A673 (cell line): ENCODE results near the gene COQ8B. TPM values are rescaled to one million over a fixed set of nuclear protein-coding genes. Genes with fewer than 3 reads are reported as not detected.

Experiments used
- BruUV-seq: library from RNA; stranded (reverse); fragments of 400-500 nt; replicated peaks from 2 replicates; lab custom pipeline; 2021; lab: Mats Ljungman, UMichigan
- CTCF ChIA-PET: fragments of 300-600 bp; sonication (Branson Sonifier 250); formaldehyde crosslinking; loops from one replicate; lab custom pipeline; 2022; ENCODE audit warnings: antibody characterized with exemption; lab: Charles Lee
- POLR2A ChIA-PET: fragments of 300-600 bp; sonication (Branson Sonifier 250); formaldehyde crosslinking; loops from one replicate; lab custom pipeline; 2022; ENCODE audit warnings: antibody characterized with exemption; ENCODE audit not compliant: low non-redundant PET; lab: Charles Lee
- DNase-seq: peaks from one replicate; pipeline ENCODE4 v3.0.0-alpha.2; 2015; ENCODE audit warnings: low spot score
- H3K27ac ChIP-seq: fragments of 200-600 bp; sonication (generic); 2 replicates; pipeline ENCODE4 v1.5.1; 2016; ENCODE audit warnings: mixed run types, low read depth, mild to moderate bottlenecking, mixed read lengths, antibody characterized with exemption, low read length; ENCODE audit not compliant: poor library complexity, severe bottlenecking
- H3K27me3 ChIP-seq: fragments of 200-600 bp; sonication (generic); replicated peaks from 2 replicates; pipeline ENCODE4 v1.6.1; 2017; ENCODE audit warnings: mixed run types, low read depth, mild to moderate bottlenecking, mixed read lengths, antibody characterized with exemption, low read length; ENCODE audit not compliant: insufficient read depth, poor library complexity
- H3K36me3 ChIP-seq: fragments of 200-600 bp; sonication (generic); 2 replicates; pipeline ENCODE4 v1.6.1; 2016; ENCODE audit warnings: mixed run types, mild to moderate bottlenecking, mixed read lengths, antibody characterized with exemption, low read length; ENCODE audit not compliant: insufficient read depth, poor library complexity, severe bottlenecking
- H3K4me1 ChIP-seq: fragments of 200-600 bp; sonication (generic); 2 replicates; pipeline ENCODE4 v1.6.1; 2017; ENCODE audit warnings: mixed run types, mild to moderate bottlenecking, mixed read lengths, antibody characterized with exemption, low read length; ENCODE audit not compliant: insufficient read depth, poor library complexity, severe bottlenecking
- H3K4me3 ChIP-seq: fragments of 200-600 bp; sonication (generic); 2 replicates; pipeline ENCODE4 v1.5.1; 2016; ENCODE audit warnings: low read depth, mixed run types, mild to moderate bottlenecking, mixed read lengths, low read length; ENCODE audit not compliant: poor library complexity, severe bottlenecking
- H3K9me3 ChIP-seq: fragments of 200-600 bp; sonication (generic); 2 replicates; pipeline ENCODE4 v1.6.1; 2016; ENCODE audit warnings: mixed run types, low read depth, mild to moderate bottlenecking, mixed read lengths, antibody characterized with exemption, low read length; ENCODE audit not compliant: poor library complexity, severe bottlenecking
- EZH2 ChIP-seq: fragments of 200-600 bp; sonication (generic); IDR thresholded peaks from 2 replicates; pipeline ENCODE4 v1.6.1; 2017; ENCODE audit warnings: borderline replicate concordance, low read depth, mild to moderate bottlenecking, mixed read lengths, antibody characterized with exemption, low read length; ENCODE audit not compliant: poor library complexity, severe bottlenecking
- intact Hi-C: fragments of 100-400 bp; cut with micrococcal nuclease; formaldehyde crosslinking; loops from one replicate; pipeline ENCODE4 v1.10.0; 2022; ENCODE audit not compliant: unreplicated experiment
- total RNA-seq: library from RNA; stranded (reverse); gene quantifications from 2 replicates; pipeline ENCODE4 v1.2.3, GENCODE V29; 2021
- TF ChIP-seq, protein P1 (sequence below): fragments of 300-800, 200-600 bp; sonication (generic); conservative IDR thresholded peaks from 2 replicates; pipeline ENCODE4 v1.5.1; 2017; ENCODE audit warnings: low read depth, mild to moderate bottlenecking, antibody characterized with exemption, low read length, moderate library complexity, mixed read lengths

COQ8B gene
- total RNA-seq, 1 experiment from 2014 or later, result 34.1 TPM

DNA sequence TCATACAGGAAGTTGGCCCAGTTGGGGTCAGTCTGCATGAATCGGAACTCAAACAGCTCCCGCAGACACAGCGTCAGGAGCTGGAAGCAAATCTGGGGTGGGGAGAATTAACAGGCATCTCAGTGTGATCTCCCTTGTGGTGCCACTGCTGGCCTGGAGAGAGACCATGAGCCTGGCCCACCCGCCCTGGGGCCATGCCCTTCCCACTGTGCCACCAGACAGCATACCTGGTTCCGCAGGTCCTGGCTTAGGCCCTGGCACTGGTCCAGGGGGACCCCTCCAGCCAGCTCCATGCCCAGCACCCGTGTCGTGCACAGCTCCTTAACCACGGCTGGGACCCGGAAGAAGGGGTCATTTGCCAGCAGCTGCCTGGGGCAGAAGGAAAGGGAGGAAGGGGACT, 16.6 kb downstream of the COQ8B start:
- Histone ChIP-seq H3K9me3 (no peaks in the 10 kb centered on the region), H3K4me3 (no peak overlapping the region), H3K27ac (no peak overlapping the region), H3K36me3 (peaks cover 17% of the 10 kb centered on the region), H3K27me3 (no peaks in the 10 kb centered on the region), H3K4me1 (no peaks in the 10 kb centered on the region)
- ChIA-PET POLR2A (no interaction called here), CTCF (interaction anchor here (0.7 kb wide), 1 partner anchor 9 kb away, joined by 5 read pairs; no protein-coding TSS in a partner anchor)
- intact Hi-C loops, result no loop called here
- TF ChIP-seq, protein P1, sequence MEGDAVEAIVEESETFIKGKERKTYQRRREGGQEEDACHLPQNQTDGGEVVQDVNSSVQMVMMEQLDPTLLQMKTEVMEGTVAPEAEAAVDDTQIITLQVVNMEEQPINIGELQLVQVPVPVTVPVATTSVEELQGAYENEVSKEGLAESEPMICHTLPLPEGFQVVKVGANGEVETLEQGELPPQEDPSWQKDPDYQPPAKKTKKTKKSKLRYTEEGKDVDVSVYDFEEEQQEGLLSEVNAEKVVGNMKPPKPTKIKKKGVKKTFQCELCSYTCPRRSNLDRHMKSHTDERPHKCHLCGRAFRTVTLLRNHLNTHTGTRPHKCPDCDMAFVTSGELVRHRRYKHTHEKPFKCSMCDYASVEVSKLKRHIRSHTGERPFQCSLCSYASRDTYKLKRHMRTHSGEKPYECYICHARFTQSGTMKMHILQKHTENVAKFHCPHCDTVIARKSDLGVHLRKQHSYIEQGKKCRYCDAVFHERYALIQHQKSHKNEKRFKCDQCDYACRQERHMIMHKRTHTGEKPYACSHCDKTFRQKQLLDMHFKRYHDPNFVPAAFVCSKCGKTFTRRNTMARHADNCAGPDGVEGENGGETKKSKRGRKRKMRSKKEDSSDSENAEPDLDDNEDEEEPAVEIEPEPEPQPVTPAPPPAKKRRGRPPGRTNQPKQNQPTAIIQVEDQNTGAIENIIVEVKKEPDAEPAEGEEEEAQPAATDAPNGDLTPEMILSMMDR, result no peak
- no peak for TF ChIP-seq EZH2
- BruUV-seq, result no TSS peak
- no peak for DNase-seq

GRCh38 chr19:40697007-40697406, 19.7 kb downstream of the COQ8B start:
- intact Hi-C loops, result no loop called here
- H3K27me3 ChIP-seq, result no peaks in the 10 kb centered on the region
- BruUV-seq, result no TSS peak
- no peak overlapping the region for H3K4me3 ChIP-seq
- H3K36me3 ChIP-seq, result peaks cover 6% of the 10 kb centered on the region
- no peak for DNase-seq
- TF ChIP-seq EZH2, result no peak
- TF ChIP-seq, protein P1, result no peak
- POLR2A ChIA-PET, result no interaction called here
- no peak overlapping the region for H3K27ac ChIP-seq
- CTCF ChIA-PET, result no interaction called here
- no peaks in the 10 kb centered on the region for H3K9me3 ChIP-seq
- H3K4me1 ChIP-seq, result no peaks in the 10 kb centered on the region

DNA sequence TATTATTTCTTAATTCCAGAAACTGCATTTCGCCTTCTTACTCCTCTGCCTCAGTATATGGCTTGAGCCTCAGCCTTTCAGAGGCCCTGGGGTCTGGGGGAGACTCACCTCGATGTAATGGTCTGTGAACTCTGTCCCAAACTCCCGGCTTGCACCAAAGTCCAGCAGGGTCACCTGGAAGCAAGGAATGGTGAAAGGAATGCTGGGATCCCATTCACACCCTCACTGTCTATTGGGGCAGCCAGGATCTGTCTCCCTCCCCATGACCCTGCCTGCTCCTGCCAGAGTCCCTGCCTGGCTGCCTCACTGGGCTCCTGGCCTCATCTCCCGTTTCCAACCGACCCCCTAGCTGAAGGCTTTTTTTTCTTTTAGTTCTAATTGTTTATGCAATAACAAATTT, 20.8 kb downstream of the COQ8B start:
- no peak overlapping the region for H3K4me3 ChIP-seq
- BruUV-seq, result no TSS peak

More for the DNA sequence above, 20.8 kb downstream of the COQ8B start:
- CTCF ChIA-PET, result interaction anchor here (0.6 kb wide), 1 partner anchor 229 kb away, joined by 3 read pairs; the partner anchor contains the start of gene SPTBN4
- Histone ChIP-seq H3K9me3 (no peaks in the 10 kb centered on the region), H3K27me3 (no peaks in the 10 kb centered on the region), H3K4me1 (peaks cover 9% of the 10 kb centered on the region), H3K36me3 (peaks cover 3% of the 10 kb centered on the region), H3K27ac (no peak overlapping the region)
- intact Hi-C loops, result no loop called here
- TF ChIP-seq, protein P1, result no peak
- no peak for TF ChIP-seq EZH2
- POLR2A ChIA-PET, result no interaction called here
- DNase-seq, result no peak
